Activated CD8-positive, alpha-beta T cell treated with anti-CD3 and anti-CD28 coated beads, Interleukin-2, amount 10 ng/mL, durations not matched to agents 7 days and 5 days (primary cell): ENCODE results near the gene CSMD2. TPM values are rescaled to one million over a fixed set of nuclear protein-coding genes. Genes with fewer than 3 reads are reported as not detected.

Source experiments
- ATAC-seq: fragments of 150-1000 bp; cut with Tn5 transposase; one replicate; pipeline ENCODE4 v1.10.0; 2021; ENCODE audit warnings: moderate library complexity
- CTCF ChIA-PET: fragments of 350-600 bp; sonication (Branson Sonifier 250); formaldehyde crosslinking; loops from one replicate; lab custom pipeline; 2021; ENCODE audit warnings: antibody characterized with exemption; lab: Charles Lee
- POLR2A ChIA-PET: fragments of 350-600 bp; sonication (Branson Sonifier 250); formaldehyde crosslinking; loops from one replicate; lab custom pipeline; 2021; ENCODE audit warnings: antibody characterized with exemption; lab: Charles Lee
- DNase-seq: peaks from one replicate; pipeline ENCODE4 v3.0.0-alpha.2; 2020
- H3K27ac Mint-ChIP-seq: one replicate; pipeline ENCODE4 v1.8.0; 2021; ENCODE audit warnings: mild to moderate bottlenecking, mixed read lengths
- H3K27me3 Mint-ChIP-seq: one replicate; pipeline ENCODE4 v1.8.0; 2021; ENCODE audit warnings: low read depth, mixed read lengths
- H3K36me3 Mint-ChIP-seq: one replicate; pipeline ENCODE4 v1.8.0; 2021; ENCODE audit warnings: low read depth, mixed read lengths
- H3K4me1 Mint-ChIP-seq: one replicate; pipeline ENCODE4 v1.8.0; 2021; ENCODE audit warnings: low read depth, mixed read lengths
- H3K4me3 Mint-ChIP-seq: one replicate; pipeline ENCODE4 v1.8.0; 2021; ENCODE audit warnings: mild to moderate bottlenecking, mixed read lengths
- H3K9me3 Mint-ChIP-seq: one replicate; pipeline ENCODE4 v1.8.0; 2022; ENCODE audit warnings: mixed read lengths; ENCODE audit not compliant: insufficient read depth
- total RNA-seq, 2 experiments: library from RNA; stranded (reverse); gene quantifications; one replicate each; pipeline ENCODE4 v1.2.3, GENCODE V29; 2021

Gene CSMD2
- total RNA-seq, 2 experiments from 2014 or later: not detected

GRCh38 chr1:33616780-33617179, 548.2 kb downstream of the CSMD2 start:
- Mint-ChIP-seq H3K27me3 (peaks cover 20% of the 10 kb centered on the region), H3K9me3 (no peaks in the 10 kb centered on the region), H3K4me3 (no peak overlapping the region), H3K4me1 (peaks cover 8% of the 10 kb centered on the region), H3K27ac (no peak overlapping the region), H3K36me3 (no peaks in the 10 kb centered on the region)
- ATAC-seq (no peak), DNase-seq (no peak)
- ChIA-PET CTCF (interaction anchor here (0.7 kb wide), 1 partner anchor 29 kb away, joined by 3 read pairs; no protein-coding TSS in a partner anchor), POLR2A (no interaction called here)

- POLR2A ChIA-PET: no interaction called here
Observed at GRCh38 chr1:33615546-33615945, 549.5 kb downstream of the CSMD2 start.

GRCh38 chr1:33610864-33611455, 554.1 kb downstream of the CSMD2 start:
- H3K27ac Mint-ChIP-seq: no peak overlapping the region

More at GRCh38 chr1:33615546-33615945, 549.5 kb downstream of the CSMD2 start:
- ATAC-seq (no peak), DNase-seq (no peak)
- no peaks in the 10 kb centered on the region for H3K9me3 Mint-ChIP-seq
- CTCF ChIA-PET: no interaction called here
- peaks cover 21% of the 10 kb centered on the region for H3K27me3 Mint-ChIP-seq
- H3K4me1 Mint-ChIP-seq: peaks cover 8% of the 10 kb centered on the region
- no peak overlapping the region for H3K4me3 Mint-ChIP-seq
- H3K36me3 Mint-ChIP-seq: no peaks in the 10 kb centered on the region
- H3K27ac Mint-ChIP-seq: no peak overlapping the region

GRCh38 chr1:33610391-33610790, 554.6 kb downstream of the CSMD2 start:
- no peak for ATAC-seq
- peaks cover 9% of the 10 kb centered on the region for H3K27me3 Mint-ChIP-seq
- H3K4me1 Mint-ChIP-seq: peaks cover 1% of the 10 kb centered on the region
- DNase-seq: no peak
- CTCF ChIA-PET: no interaction called here
- H3K27ac Mint-ChIP-seq: no peak overlapping the region
- no peaks in the 10 kb centered on the region for H3K36me3 Mint-ChIP-seq
- H3K9me3 Mint-ChIP-seq: no peaks in the 10 kb centered on the region
- POLR2A ChIA-PET: no interaction called here
- no peak overlapping the region for H3K4me3 Mint-ChIP-seq

More at GRCh38 chr1:33610864-33611455, 554.1 kb downstream of the CSMD2 start:
- CTCF ChIA-PET: interaction anchor here (1.3 kb wide), 1 partner anchor 120 kb away, joined by 3 read pairs; no protein-coding TSS in a partner anchor
- Mint-ChIP-seq H3K9me3 (no peaks in the 10 kb centered on the region), H3K4me3 (no peak overlapping the region), H3K4me1 (peaks cover 7% of the 10 kb centered on the region), H3K27me3 (peaks cover 9% of the 10 kb centered on the region), H3K36me3 (no peaks in the 10 kb centered on the region)
- POLR2A ChIA-PET: no interaction called here
- ATAC-seq (no peak), DNase-seq (no peak)

- no peaks in the 10 kb centered on the region for H3K9me3 Mint-ChIP-seq
- ChIA-PET CTCF (interaction anchor here (1.6 kb wide), 1 partner anchor 23 kb away, joined by 8 read pairs; no protein-coding TSS in a partner anchor), POLR2A (no interaction called here)
- H3K4me1 Mint-ChIP-seq: no peaks in the 10 kb centered on the region
- no peak overlapping the region for H3K4me3 Mint-ChIP-seq
- DNase-seq (no peak), ATAC-seq (no peak)
- no peaks in the 10 kb centered on the region for H3K36me3 Mint-ChIP-seq
- H3K27ac Mint-ChIP-seq: no peak overlapping the region
- peaks cover 11% of the 10 kb centered on the region for H3K27me3 Mint-ChIP-seq
Observed at GRCh38 chr1:33609739-33610138, 555.3 kb downstream of the CSMD2 start.

GRCh38 chr1:33608825-33609400, 556.1 kb downstream of the CSMD2 start:
- Mint-ChIP-seq H3K9me3 (no peaks in the 10 kb centered on the region), H3K36me3 (no peaks in the 10 kb centered on the region), H3K4me3 (no peak overlapping the region), H3K27me3 (peaks cover 11% of the 10 kb centered on the region), H3K4me1 (no peaks in the 10 kb centered on the region), H3K27ac (no peak overlapping the region)
- POLR2A ChIA-PET: no interaction called here
- ATAC-seq (no peak), DNase-seq (no peak)
- CTCF ChIA-PET: interaction anchor here (1.6 kb wide), 1 partner anchor 24 kb away, joined by 8 read pairs; no protein-coding TSS in a partner anchor

GRCh38 chr1:33607444-33608005, 557.5 kb downstream of the CSMD2 start:
- Mint-ChIP-seq H3K36me3 (no peaks in the 10 kb centered on the region), H3K27me3 (peaks cover 6% of the 10 kb centered on the region), H3K9me3 (no peaks in the 10 kb centered on the region), H3K27ac (no peak overlapping the region), H3K4me3 (no peak overlapping the region), H3K4me1 (no peaks in the 10 kb centered on the region)
- DNase-seq (no peak), ATAC-seq (no peak)
- POLR2A ChIA-PET: no interaction called here
- CTCF ChIA-PET: no interaction called here

- ATAC-seq (no peak), DNase-seq (no peak)
- CTCF ChIA-PET: no interaction called here
- Mint-ChIP-seq H3K4me3 (no peak overlapping the region), H3K27ac (no peak overlapping the region), H3K27me3 (peaks cover 4% of the 10 kb centered on the region), H3K9me3 (no peaks in the 10 kb centered on the region), H3K36me3 (no peaks in the 10 kb centered on the region), H3K4me1 (no peaks in the 10 kb centered on the region)
- POLR2A ChIA-PET: no interaction called here
Observed at GRCh38 chr1:33606272-33606671, 558.8 kb downstream of the CSMD2 start.

GRCh38 chr1:33602271-33602670, 562.8 kb downstream of the CSMD2 start:
- ChIA-PET POLR2A (no interaction called here), CTCF (interaction anchor here (1.1 kb wide), 1 partner anchor 10 kb away, joined by 3 read pairs; no protein-coding TSS in a partner anchor)
- peaks cover 9% of the 10 kb centered on the region for H3K27me3 Mint-ChIP-seq
- H3K27ac Mint-ChIP-seq: no peak overlapping the region
- H3K9me3 Mint-ChIP-seq: no peaks in the 10 kb centered on the region
- no peak for DNase-seq
- no peaks in the 10 kb centered on the region for H3K4me1 Mint-ChIP-seq
- no peaks in the 10 kb centered on the region for H3K36me3 Mint-ChIP-seq
- no peak for ATAC-seq
- no peak overlapping the region for H3K4me3 Mint-ChIP-seq

GRCh38 chr1:33601751-33602150, 563.3 kb downstream of the CSMD2 start:
- no peaks in the 10 kb centered on the region for H3K9me3 Mint-ChIP-seq
- DNase-seq: no peak
- H3K27me3 Mint-ChIP-seq: peaks cover 9% of the 10 kb centered on the region
- H3K27ac Mint-ChIP-seq: no peak overlapping the region
- CTCF ChIA-PET: no interaction called here
- no peaks in the 10 kb centered on the region for H3K4me1 Mint-ChIP-seq
- no peak overlapping the region for H3K4me3 Mint-ChIP-seq
- ATAC-seq: no peak
- POLR2A ChIA-PET: no interaction called here
- H3K36me3 Mint-ChIP-seq: no peaks in the 10 kb centered on the region

GRCh38 chr1:33599516-33600115, 565.4 kb downstream of the CSMD2 start:
- H3K27ac Mint-ChIP-seq: no peak overlapping the region
- H3K4me3 Mint-ChIP-seq: no peak overlapping the region
- peaks cover 24% of the 10 kb centered on the region for H3K27me3 Mint-ChIP-seq
- H3K9me3 Mint-ChIP-seq: no peaks in the 10 kb centered on the region
- ATAC-seq (no peak), DNase-seq (no peak)
- ChIA-PET CTCF (no interaction called here), POLR2A (no interaction called here)
- no peaks in the 10 kb centered on the region for H3K36me3 Mint-ChIP-seq
- H3K4me1 Mint-ChIP-seq: no peaks in the 10 kb centered on the region

GRCh38 chr1:33588726-33589125, 576.3 kb downstream of the CSMD2 start:
- ChIA-PET POLR2A (no interaction called here), CTCF (no interaction called here)
- no peaks in the 10 kb centered on the region for H3K4me1 Mint-ChIP-seq
- no peak for ATAC-seq
- H3K27me3 Mint-ChIP-seq: peaks cover 4% of the 10 kb centered on the region
- no peak for DNase-seq
- no peak overlapping the region for H3K4me3 Mint-ChIP-seq
- no peaks in the 10 kb centered on the region for H3K9me3 Mint-ChIP-seq
- no peaks in the 10 kb centered on the region for H3K36me3 Mint-ChIP-seq
- no peak overlapping the region for H3K27ac Mint-ChIP-seq
